H9 (cell line): ENCODE measurements around the gene ATP6V1C2. TPM values are rescaled to one million over a fixed set of nuclear protein-coding genes. Genes with fewer than 3 reads are reported as not detected.

Source experiments
- DNase-seq: peaks from one replicate; pipeline ENCODE4 v3.0.0-alpha.2; 2017
- H2AFZ ChIP-seq: one replicate; pipeline ENCODE4 v1.6.1; 2013; ENCODE audit warnings: mild to moderate bottlenecking, low read length, control low read depth, moderate library complexity
- H2AK5ac ChIP-seq: 2 replicates; pipeline ENCODE4 v1.6.1; 2013; ENCODE audit warnings: low read length, control low read depth, mixed read lengths; ENCODE audit not compliant: insufficient read length
- H2BK120ac ChIP-seq: one replicate; pipeline ENCODE4 v1.6.1; 2013; ENCODE audit warnings: low read depth, mild to moderate bottlenecking, low read length, control low read depth, inconsistent platforms; ENCODE audit not compliant: poor library complexity, severe bottlenecking
- H2BK12ac ChIP-seq: 2 replicates; pipeline ENCODE4 v1.6.1; 2013; ENCODE audit warnings: low read length, control low read depth, mixed read lengths, low read depth; ENCODE audit not compliant: insufficient read length
- H2BK15ac ChIP-seq: 2 replicates; pipeline ENCODE4 v1.6.1; 2013; ENCODE audit warnings: low read depth, low read length, control low read depth
- H2BK20ac ChIP-seq: one replicate; pipeline ENCODE4 v1.6.1; 2013; ENCODE audit warnings: low read depth, mild to moderate bottlenecking, low read length, control low read depth, inconsistent platforms; ENCODE audit not compliant: poor library complexity, severe bottlenecking
- H2BK5ac ChIP-seq: 2 replicates; pipeline ENCODE4 v1.6.1; 2013; ENCODE audit warnings: low read length, control low read depth, mixed read lengths; ENCODE audit not compliant: insufficient read length
- H3K14ac ChIP-seq: 2 replicates; pipeline ENCODE4 v1.6.1; 2013; ENCODE audit warnings: low read length, control low read depth; ENCODE audit not compliant: insufficient read depth
- H3K18ac ChIP-seq: 2 replicates; pipeline ENCODE4 v1.6.1; 2013; ENCODE audit warnings: low read depth, mild to moderate bottlenecking, mixed read lengths, low read length, control low read depth; ENCODE audit not compliant: insufficient read length
- H3K23ac ChIP-seq: 2 replicates; pipeline ENCODE4 v1.6.1; 2013; ENCODE audit warnings: low read length, control low read depth, mixed read lengths, low read depth; ENCODE audit not compliant: insufficient read length
- H3K23me2 ChIP-seq: 2 replicates; pipeline ENCODE4 v1.6.1; 2013; ENCODE audit warnings: low read depth, mild to moderate bottlenecking, mixed read lengths, low read length, control low read depth; ENCODE audit not compliant: insufficient read length, poor library complexity, severe bottlenecking
- H3K27ac ChIP-seq: 2 replicates; pipeline ENCODE4 v1.5.1; 2013; ENCODE audit warnings: low read length, control low read depth, mixed read lengths, low read depth; ENCODE audit not compliant: insufficient read length
- H3K27me3 ChIP-seq: 2 replicates; pipeline ENCODE4 v1.6.1; 2013; ENCODE audit warnings: low read length, control low read depth, inconsistent platforms; ENCODE audit not compliant: insufficient read depth
- H3K4ac ChIP-seq: 2 replicates; pipeline ENCODE4 v1.6.1; 2013; ENCODE audit warnings: low read depth, mild to moderate bottlenecking, control low read depth, inconsistent platforms, low read length, moderate library complexity
- H3K4me1 ChIP-seq: 2 replicates; pipeline ENCODE4 v1.6.1; 2013; ENCODE audit warnings: low read length, control low read depth, inconsistent platforms; ENCODE audit not compliant: insufficient read depth
- H3K4me2 ChIP-seq: 2 replicates; pipeline ENCODE4 v1.6.1; 2013; ENCODE audit warnings: low read length, control low read depth, mixed read lengths; ENCODE audit not compliant: insufficient read length, insufficient read depth
- H3K56ac ChIP-seq: 2 replicates; pipeline ENCODE4 v1.6.1; 2013; ENCODE audit warnings: low read depth, mild to moderate bottlenecking, mixed read lengths, low read length, control low read depth; ENCODE audit not compliant: insufficient read length
- H3K79me1 ChIP-seq: 2 replicates; pipeline ENCODE4 v1.6.1; 2013; ENCODE audit warnings: low read depth, mild to moderate bottlenecking, moderate library complexity, low read length, control low read depth, inconsistent platforms; ENCODE audit not compliant: insufficient read depth, poor library complexity, severe bottlenecking
- H3K79me2 ChIP-seq: 2 replicates; pipeline ENCODE4 v1.6.1; 2013; ENCODE audit warnings: low read length, control low read depth, inconsistent platforms; ENCODE audit not compliant: insufficient read depth
- H3K9ac ChIP-seq: 2 replicates; pipeline ENCODE4 v1.6.1; 2013; ENCODE audit warnings: low read length, control low read depth, mixed read lengths; ENCODE audit not compliant: insufficient read length; ENCODE audit errors: extremely low read depth
- H3K9me3 ChIP-seq: one replicate; pipeline ENCODE4 v1.6.1; 2013; ENCODE audit warnings: low read depth, low read length, inconsistent platforms; ENCODE audit not compliant: control insufficient read depth
- H3T11ph ChIP-seq: one replicate; pipeline ENCODE4 v1.6.1; 2013; ENCODE audit warnings: mild to moderate bottlenecking, low read length, control low read depth, inconsistent platforms
- H4K20me1 ChIP-seq: one replicate; pipeline ENCODE4 v1.6.1; 2013; ENCODE audit not compliant: control insufficient read depth, insufficient read length, insufficient read depth
- H4K5ac ChIP-seq: 2 replicates; pipeline ENCODE4 v1.6.1; 2013; ENCODE audit warnings: low read depth, mild to moderate bottlenecking, mixed read lengths, low read length, control low read depth; ENCODE audit not compliant: insufficient read length
- H4K8ac ChIP-seq: replicated peaks from 2 replicates; pipeline ENCODE4 v1.6.1; 2013; ENCODE audit warnings: low read length, control low read depth, mixed read lengths, low read depth; ENCODE audit not compliant: insufficient read length
- H4K91ac ChIP-seq: 2 replicates; pipeline ENCODE4 v1.6.1; 2013; ENCODE audit warnings: low read depth, mild to moderate bottlenecking, moderate library complexity, mixed read lengths, low read length, control low read depth; ENCODE audit not compliant: insufficient read length
- H3K27ac Mint-ChIP-seq, 3 experiments: 2 replicates in 2 of 3; 3 replicates in 1 of 3; pipeline ENCODE4 v1.8.0; 2020 to 2021; ENCODE audit warnings: mixed read lengths in 3 of 3, mild to moderate bottlenecking in 1 of 3, moderate library complexity in 1 of 3
- H3K27me3 Mint-ChIP-seq: 2 replicates; pipeline ENCODE4 v1.8.0; 2021; ENCODE audit warnings: low read depth, mild to moderate bottlenecking, moderate library complexity, mixed read lengths
- H3K36me3 Mint-ChIP-seq, 3 experiments: 2 replicates in 2 of 3; 3 replicates in 1 of 3; pipeline ENCODE4 v1.8.0; 2020 to 2021; ENCODE audit warnings: low read depth in 3 of 3, mixed read lengths in 3 of 3; ENCODE audit not compliant: insufficient read depth in 1 of 3
- H3K4me1 Mint-ChIP-seq, 2 experiments: 2 replicates each; pipeline ENCODE4 v1.8.0; 2020; ENCODE audit warnings: mixed read lengths in 2 of 2
- H3K4me3 Mint-ChIP-seq, 2 experiments: 2 replicates in 1 of 2; 3 replicates in 1 of 2; pipeline ENCODE4 v1.8.0; 2020 to 2021; ENCODE audit warnings: mild to moderate bottlenecking in 2 of 2, mixed read lengths in 2 of 2, moderate library complexity in 1 of 2
- H3K9me3 Mint-ChIP-seq, 2 experiments: 2 replicates in 1 of 2; 3 replicates in 1 of 2; pipeline ENCODE4 v1.8.0; 2020; ENCODE audit warnings: mild to moderate bottlenecking in 2 of 2, mixed read lengths in 2 of 2, moderate library complexity in 1 of 2
- CTCF ChIP-seq: fragments of 200-600 bp; sonication (generic); conservative IDR thresholded peaks from 3 replicates; pipeline ENCODE4 v1.8.0; 2021; ENCODE audit warnings: antibody characterized with exemption, mild to moderate bottlenecking
- WGBS: extraction: QIAGEN DNeasy Blood & Tissue Kit; methylation state at CpG from one replicate; pipeline ENCODE4 v1.1.7; 2013; ENCODE audit warnings: missing lambda C conversion rate, low lambda C conversion rate, mixed read lengths; ENCODE audit not compliant: insufficient read length; ENCODE audit errors: extremely low coverage; 5-methylcytosine and 5-hydroxymethylcytosine counted together
- total RNA-seq: library from RNA; stranded (reverse); gene quantifications from 2 replicates; pipeline ENCODE4 v1.2.1, GENCODE V29; 2021

Gene ATP6V1C2
- total RNA-seq, 1 experiment from 2014 or later = 1.2 TPM

- DNase-seq = no peak
- no peak for TF ChIP-seq CTCF
Measured at GRCh38 chr2:10704034-10704594, 17.3 kb upstream of the ATP6V1C2 start.

More at GRCh38 chr2:10704034-10704594, 17.3 kb upstream of the ATP6V1C2 start:
- Histone ChIP-seq H2BK20ac (no peak overlapping the region), H4K8ac (no peak overlapping the region), H3K27me3 (no peaks in the 10 kb centered on the region), H2AFZ (no peak overlapping the region), H3K14ac (no peak overlapping the region), H2BK120ac (no peak overlapping the region), H3K23ac (no peak overlapping the region), H3K9me3 (no peaks in the 10 kb centered on the region), H3K4me2 (no peak overlapping the region), H3K9ac (no peak overlapping the region), H3K4me1 (no peaks in the 10 kb centered on the region), H4K20me1 (no peaks in the 10 kb centered on the region), H2BK12ac (no peak overlapping the region), H3K79me1 (no peaks in the 10 kb centered on the region), H3K18ac (no peak overlapping the region), H3T11ph (no peak overlapping the region), H3K56ac (no peak overlapping the region), H4K91ac (no peak overlapping the region), H4K5ac (no peak overlapping the region), H3K79me2 (no peaks in the 10 kb centered on the region), H3K4ac (no peak overlapping the region), H2AK5ac (no peak overlapping the region), H2BK5ac (no peak overlapping the region), H3K23me2 (no peaks in the 10 kb centered on the region), H3K27ac (no peak overlapping the region), H2BK15ac (no peak overlapping the region)
- WGBS = no CpG with 5 or more reads among the region's 9 CpGs
- no peak overlapping the region for H3K27ac Mint-ChIP-seq
- H3K36me3 Mint-ChIP-seq = no peaks in the 10 kb centered on the region
- H3K4me1 Mint-ChIP-seq = peaks cover 0 to 5% of the 10 kb centered on the region in 2 experiments; a peak in 1 of 4 replicates
- no peaks in the 10 kb centered on the region; a peak in 1 of 5 replicates for H3K9me3 Mint-ChIP-seq
- H3K4me3 Mint-ChIP-seq = no peak overlapping the region
- H3K27me3 Mint-ChIP-seq = peaks cover 24% of the 10 kb centered on the region
